Measurements from ENCODE around the gene MLXIP. TPM values are rescaled to one million over a fixed set of nuclear protein-coding genes. Genes with fewer than 3 reads are reported as not detected.

The MLXIP gene
- total and polyA plus RNA-seq, 2 of the 13 experiments (the other 11 are each of a cell fraction or from before 2014, with no cell fraction given): 5.3 to 6.7 TPM

GRCh38 chr12:122079033-122079531 is 526 bp downstream of the MLXIP start (continued):
- no peak for TF ChIP-seq ZBTB40 (IDR thresholded peaks at IDR 0.05)
- peak; percentile 67; the same call in 1 of the 2 replicates for TF ChIP-seq ZBTB40 (CRISPR knock-in tag; IDR thresholded peaks at IDR 0.05)
- no peak for TF ChIP-seq ZMYM3 (CRISPR knock-in tag; IDR thresholded peaks at IDR 0.05)
- peak; percentile 50 for TF ChIP-seq BCL6 (CRISPR knock-in tag; IDR thresholded peaks at IDR 0.05)
- 0 out of 2 replicates have a peak, but pooled peaks have one; percentile 63 for TF ChIP-seq EEA1 (CRISPR knock-in tag; IDR thresholded peaks at IDR 0.05; ENCODE audit: borderline replicate concordance)
- no peak for TF ChIP-seq MED1 (CRISPR knock-in tag; IDR thresholded peaks at IDR 0.05)
- TF ChIP-seq BCLAF1 (IDR thresholded peaks at IDR 0.05): no peak
- peak; percentile 62; the same call in 1 of the 2 replicates for TF ChIP-seq ZBTB37 (CRISPR knock-in tag; IDR thresholded peaks at IDR 0.05)
- TF ChIP-seq HINFP (CRISPR knock-in tag; IDR thresholded peaks at IDR 0.05; ENCODE audit: low read depth): peak; percentile 52; the same call in 1 of the 2 replicates
- TF ChIP-seq KDM2A (CRISPR knock-in tag; IDR thresholded peaks at IDR 0.05; ENCODE audit: borderline replicate concordance, low read depth): peak; percentile 61; the same call in 1 of the 2 replicates
- TF ChIP-seq HNRNPUL1 (IDR thresholded peaks at IDR 0.05; ENCODE audit: low read depth, low read length): no peak
- no peak for TF ChIP-seq MAZ (IDR thresholded peaks at IDR 0.05; ENCODE audit: borderline replicate concordance, low read depth, low read length)
- TF ChIP-seq MAZ (CRISPR knock-in tag; IDR thresholded peaks at IDR 0.05; ENCODE audit: low read depth): no peak
- TF ChIP-seq XBP1 (CRISPR knock-in tag; IDR thresholded peaks at IDR 0.05): peak; percentile 20; the same call in 1 of the 2 replicates
- peak; percentile 82; the same call in 1 of the 2 replicates for TF ChIP-seq ZSCAN21 (CRISPR knock-in tag; IDR thresholded peaks at IDR 0.05; ENCODE audit: borderline replicate concordance)
